Activated gamma-delta T cell (primary cell): ENCODE measurements around the gene KDM5C.

Experiments used
- DNase-seq: peaks from one replicate; lab custom pipeline; 2025; lab: John Stamatoyannopoulos, UW

KDM5C gene

GRCh38 chrX:53250556-53250955 lies 25.5 kb upstream of the KDM5C start:
- DNase-seq: no peak

- DNase-seq: no peak
Observed at GRCh38 chrX:53249408-53250042, 24.5 kb upstream of the KDM5C start.

GRCh38 chrX:53247928-53248327 lies 22.9 kb upstream of the KDM5C start:
- no peak for DNase-seq

- no peak for DNase-seq
Observed at GRCh38 chrX:53246231-53246630, 21.2 kb upstream of the KDM5C start.

GRCh38 chrX:53244610-53245009 lies 19.6 kb upstream of the KDM5C start:
- DNase-seq: no peak

GRCh38 chrX:53242310-53242709 lies 17.3 kb upstream of the KDM5C start:
- DNase-seq: no peak

GRCh38 chrX:53241558-53241957 lies 16.6 kb upstream of the KDM5C start:
- no peak for DNase-seq

- DNase-seq: no peak
Observed at GRCh38 chrX:53239474-53239873, 14.5 kb upstream of the KDM5C start.

- DNase-seq: no peak
Observed at GRCh38 chrX:53237056-53237455, 12.0 kb upstream of the KDM5C start.

- no peak for DNase-seq
Observed at GRCh38 chrX:53236025-53236679, 11.1 kb upstream of the KDM5C start.

GRCh38 chrX:53235566-53235965 lies 10.6 kb upstream of the KDM5C start:
- DNase-seq: no peak

GRCh38 chrX:53234484-53234883 lies 9.5 kb upstream of the KDM5C start:
- DNase-seq: no peak

GRCh38 chrX:53233536-53233935 lies 8.5 kb upstream of the KDM5C start:
- no peak for DNase-seq

GRCh38 chrX:53230116-53230515 lies 5.1 kb upstream of the KDM5C start:
- no peak for DNase-seq

GRCh38 chrX:53227224-53227765 lies 2.3 kb upstream of the KDM5C start:
- no peak for DNase-seq

GRCh38 chrX:53223955-53224859 lies 800 bp downstream of the KDM5C start:
- peak; percentile 28 for DNase-seq

GRCh38 chrX:53223068-53223693 lies 1.8 kb downstream of the KDM5C start:
- no peak for DNase-seq

- DNase-seq: no peak
Observed at GRCh38 chrX:53211391-53211978, 13.5 kb downstream of the KDM5C start.

GRCh38 chrX:53196678-53197077 lies 28.3 kb downstream of the KDM5C start:
- no peak for DNase-seq

GRCh38 chrX:53195401-53195800 lies 29.6 kb downstream of the KDM5C start:
- DNase-seq: no peak

- no peak for DNase-seq
Observed at GRCh38 chrX:53194308-53194707, 30.7 kb downstream of the KDM5C start.

GRCh38 chrX:53193093-53193492 lies 31.9 kb downstream of the KDM5C start:
- no peak for DNase-seq
